H1 (cell line): ENCODE measurements around the gene PARM1. TPM values are rescaled to one million over a fixed set of nuclear protein-coding genes. Genes with fewer than 3 reads are reported as not detected.

Source experiments
- BACH1 ChIP-seq: IDR thresholded peaks from 2 replicates; pipeline ENCODE4 v1.6.1; 2012; ENCODE audit warnings: low read length, improper control_type of control experiment
- BRCA1 ChIP-seq: IDR thresholded peaks from 2 replicates; pipeline ENCODE4 v1.6.1; 2012; ENCODE audit warnings: low read depth, low read length, improper control_type of control experiment
- E2F6 ChIP-seq: IDR thresholded peaks from 2 replicates; pipeline ENCODE4 v1.6.1; 2012; ENCODE audit warnings: inconsistent platforms
- KDM4A ChIP-seq: IDR thresholded peaks from one replicate; pipeline ENCODE4 v1.7.1; 2012; ENCODE audit warnings: low read depth, mild to moderate bottlenecking, moderate library complexity, low read length, inconsistent platforms; ENCODE audit not compliant: severe bottlenecking
- YY1 ChIP-seq: IDR thresholded peaks from 2 replicates; pipeline ENCODE4 v1.6.1; 2011; ENCODE audit warnings: low read depth, mild to moderate bottlenecking, low read length
- ZNF274 ChIP-seq: IDR thresholded peaks from 2 replicates; pipeline ENCODE4 v1.7.0; 2012; ENCODE audit warnings: low read length, borderline replicate concordance; ENCODE audit errors: extremely low read depth
- polyA plus RNA-seq, 7 experiments: library from polyadenylated mRNA; depleted of rRNA in 3 of 7; stranded (reverse) in 5 of 7; unstranded in 2 of 7; fragments of >200 nt in 5 of 7; fragments of 200-250 nt in 2 of 7; gene quantifications; 1 replicate in 5 of 7; 2 replicates in 1 of 7; 4 replicates in 1 of 7; pipeline versions ENCODE4 v1.2.1 to v1.2.3, GENCODE V29; 2011 to 2013; ENCODE audit warnings: missing spikeins in 2 of 7, mixed read lengths in 2 of 7
- total RNA-seq: library from RNA; stranded (reverse); fragmentation: NEBNext Ultra II Directional; extraction: Animal tissue kit (Norgen Biotek cat#: 25700); gene quantifications from 2 replicates; pipeline ENCODE4 v1.2.1, GENCODE V29; 2021
- TF ChIP-seq, protein P1 (sequence below): fragments of 300-600 bp; sonication (generic); IDR thresholded peaks from 2 replicates; pipeline ENCODE4 v1.7.1; 2012; ENCODE audit warnings: low read length, moderate library complexity, mild to moderate bottlenecking, inconsistent platforms; ENCODE audit not compliant: insufficient replicate concordance
- TF ChIP-seq, protein P2 (sequence below): IDR thresholded peaks from 2 replicates; pipeline ENCODE4 v1.6.1; 2011; ENCODE audit warnings: low read depth, mild to moderate bottlenecking, low read length; ENCODE audit not compliant: insufficient read depth

The PARM1 gene
- total and polyA plus RNA-seq, 2 of the 8 experiments (the other 6 are each of a cell fraction or from before 2014, with no cell fraction given) = 2.0 to 5.3 TPM

DNA sequence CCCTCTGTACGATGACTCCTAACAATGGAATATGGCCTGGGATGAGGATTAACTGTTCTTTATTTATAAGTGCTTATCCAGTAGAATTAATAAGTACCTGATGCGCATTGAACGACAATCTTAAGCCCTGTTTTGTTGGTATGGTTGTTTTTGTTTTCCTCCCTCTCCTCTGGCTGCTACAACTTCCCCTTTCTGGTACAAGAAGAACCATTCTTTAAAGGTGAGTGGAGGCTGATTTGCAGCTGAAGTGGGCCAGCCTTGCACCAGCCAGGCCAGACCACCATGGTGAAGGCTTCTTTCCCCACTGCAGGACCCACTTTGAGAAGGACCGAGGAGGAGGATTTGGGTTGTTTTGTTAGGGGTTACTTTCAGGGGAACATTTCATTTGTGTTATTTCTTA is 113.3 kb downstream of the PARM1 start (continued):
- TF ChIP-seq, protein P1, sequence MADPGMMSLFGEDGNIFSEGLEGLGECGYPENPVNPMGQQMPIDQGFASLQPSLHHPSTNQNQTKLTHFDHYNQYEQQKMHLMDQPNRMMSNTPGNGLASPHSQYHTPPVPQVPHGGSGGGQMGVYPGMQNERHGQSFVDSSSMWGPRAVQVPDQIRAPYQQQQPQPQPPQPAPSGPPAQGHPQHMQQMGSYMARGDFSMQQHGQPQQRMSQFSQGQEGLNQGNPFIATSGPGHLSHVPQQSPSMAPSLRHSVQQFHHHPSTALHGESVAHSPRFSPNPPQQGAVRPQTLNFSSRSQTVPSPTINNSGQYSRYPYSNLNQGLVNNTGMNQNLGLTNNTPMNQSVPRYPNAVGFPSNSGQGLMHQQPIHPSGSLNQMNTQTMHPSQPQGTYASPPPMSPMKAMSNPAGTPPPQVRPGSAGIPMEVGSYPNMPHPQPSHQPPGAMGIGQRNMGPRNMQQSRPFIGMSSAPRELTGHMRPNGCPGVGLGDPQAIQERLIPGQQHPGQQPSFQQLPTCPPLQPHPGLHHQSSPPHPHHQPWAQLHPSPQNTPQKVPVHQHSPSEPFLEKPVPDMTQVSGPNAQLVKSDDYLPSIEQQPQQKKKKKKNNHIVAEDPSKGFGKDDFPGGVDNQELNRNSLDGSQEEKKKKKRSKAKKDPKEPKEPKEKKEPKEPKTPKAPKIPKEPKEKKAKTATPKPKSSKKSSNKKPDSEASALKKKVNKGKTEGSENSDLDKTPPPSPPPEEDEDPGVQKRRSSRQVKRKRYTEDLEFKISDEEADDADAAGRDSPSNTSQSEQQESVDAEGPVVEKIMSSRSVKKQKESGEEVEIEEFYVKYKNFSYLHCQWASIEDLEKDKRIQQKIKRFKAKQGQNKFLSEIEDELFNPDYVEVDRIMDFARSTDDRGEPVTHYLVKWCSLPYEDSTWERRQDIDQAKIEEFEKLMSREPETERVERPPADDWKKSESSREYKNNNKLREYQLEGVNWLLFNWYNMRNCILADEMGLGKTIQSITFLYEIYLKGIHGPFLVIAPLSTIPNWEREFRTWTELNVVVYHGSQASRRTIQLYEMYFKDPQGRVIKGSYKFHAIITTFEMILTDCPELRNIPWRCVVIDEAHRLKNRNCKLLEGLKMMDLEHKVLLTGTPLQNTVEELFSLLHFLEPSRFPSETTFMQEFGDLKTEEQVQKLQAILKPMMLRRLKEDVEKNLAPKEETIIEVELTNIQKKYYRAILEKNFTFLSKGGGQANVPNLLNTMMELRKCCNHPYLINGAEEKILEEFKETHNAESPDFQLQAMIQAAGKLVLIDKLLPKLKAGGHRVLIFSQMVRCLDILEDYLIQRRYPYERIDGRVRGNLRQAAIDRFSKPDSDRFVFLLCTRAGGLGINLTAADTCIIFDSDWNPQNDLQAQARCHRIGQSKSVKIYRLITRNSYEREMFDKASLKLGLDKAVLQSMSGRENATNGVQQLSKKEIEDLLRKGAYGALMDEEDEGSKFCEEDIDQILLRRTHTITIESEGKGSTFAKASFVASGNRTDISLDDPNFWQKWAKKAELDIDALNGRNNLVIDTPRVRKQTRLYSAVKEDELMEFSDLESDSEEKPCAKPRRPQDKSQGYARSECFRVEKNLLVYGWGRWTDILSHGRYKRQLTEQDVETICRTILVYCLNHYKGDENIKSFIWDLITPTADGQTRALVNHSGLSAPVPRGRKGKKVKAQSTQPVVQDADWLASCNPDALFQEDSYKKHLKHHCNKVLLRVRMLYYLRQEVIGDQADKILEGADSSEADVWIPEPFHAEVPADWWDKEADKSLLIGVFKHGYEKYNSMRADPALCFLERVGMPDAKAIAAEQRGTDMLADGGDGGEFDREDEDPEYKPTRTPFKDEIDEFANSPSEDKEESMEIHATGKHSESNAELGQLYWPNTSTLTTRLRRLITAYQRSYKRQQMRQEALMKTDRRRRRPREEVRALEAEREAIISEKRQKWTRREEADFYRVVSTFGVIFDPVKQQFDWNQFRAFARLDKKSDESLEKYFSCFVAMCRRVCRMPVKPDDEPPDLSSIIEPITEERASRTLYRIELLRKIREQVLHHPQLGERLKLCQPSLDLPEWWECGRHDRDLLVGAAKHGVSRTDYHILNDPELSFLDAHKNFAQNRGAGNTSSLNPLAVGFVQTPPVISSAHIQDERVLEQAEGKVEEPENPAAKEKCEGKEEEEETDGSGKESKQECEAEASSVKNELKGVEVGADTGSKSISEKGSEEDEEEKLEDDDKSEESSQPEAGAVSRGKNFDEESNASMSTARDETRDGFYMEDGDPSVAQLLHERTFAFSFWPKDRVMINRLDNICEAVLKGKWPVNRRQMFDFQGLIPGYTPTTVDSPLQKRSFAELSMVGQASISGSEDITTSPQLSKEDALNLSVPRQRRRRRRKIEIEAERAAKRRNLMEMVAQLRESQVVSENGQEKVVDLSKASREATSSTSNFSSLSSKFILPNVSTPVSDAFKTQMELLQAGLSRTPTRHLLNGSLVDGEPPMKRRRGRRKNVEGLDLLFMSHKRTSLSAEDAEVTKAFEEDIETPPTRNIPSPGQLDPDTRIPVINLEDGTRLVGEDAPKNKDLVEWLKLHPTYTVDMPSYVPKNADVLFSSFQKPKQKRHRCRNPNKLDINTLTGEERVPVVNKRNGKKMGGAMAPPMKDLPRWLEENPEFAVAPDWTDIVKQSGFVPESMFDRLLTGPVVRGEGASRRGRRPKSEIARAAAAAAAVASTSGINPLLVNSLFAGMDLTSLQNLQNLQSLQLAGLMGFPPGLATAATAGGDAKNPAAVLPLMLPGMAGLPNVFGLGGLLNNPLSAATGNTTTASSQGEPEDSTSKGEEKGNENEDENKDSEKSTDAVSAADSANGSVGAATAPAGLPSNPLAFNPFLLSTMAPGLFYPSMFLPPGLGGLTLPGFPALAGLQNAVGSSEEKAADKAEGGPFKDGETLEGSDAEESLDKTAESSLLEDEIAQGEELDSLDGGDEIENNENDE = no peak
- TF ChIP-seq BACH1 (no peak), KDM4A (no peak), BRCA1 (no peak), YY1 (no peak), ZNF274 (no peak), E2F6 (no peak)
- TF ChIP-seq, protein P2, sequence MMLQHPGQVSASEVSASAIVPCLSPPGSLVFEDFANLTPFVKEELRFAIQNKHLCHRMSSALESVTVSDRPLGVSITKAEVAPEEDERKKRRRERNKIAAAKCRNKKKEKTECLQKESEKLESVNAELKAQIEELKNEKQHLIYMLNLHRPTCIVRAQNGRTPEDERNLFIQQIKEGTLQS = no peak
